ENCODE results near the gene PKP4. TPM values are rescaled to one million over a fixed set of nuclear protein-coding genes. Genes with fewer than 3 reads are reported as not detected.

PKP4 gene
- polyA plus RNA-seq, 1 donor from 2014 or later = 24.2 TPM

GRCh38 chr2:158509928-158510797, 53.4 kb downstream of the PKP4 start:
- H3K9me3 ChIP-seq (ENCODE audit: low read length) = no peaks in the 10 kb centered on the region
- no peak overlapping the region for H2AFZ ChIP-seq (ENCODE audit: low read depth, low read length)
- no peak overlapping the region for H3K4me2 ChIP-seq (ENCODE audit: low read length)
- H3K27ac ChIP-seq (ENCODE audit: low read length) = no peak overlapping the region
- no peaks in the 10 kb centered on the region for H3K27me3 ChIP-seq (ENCODE audit: insufficient read depth, low read depth, low read length)
- H3K79me2 ChIP-seq (replicated peaks; ENCODE audit: insufficient read depth, low read length) = no peaks in the 10 kb centered on the region
- TF ChIP-seq REST (IDR thresholded peaks at IDR 0.05; ENCODE audit: borderline replicate concordance) (no peak), EZH2 (IDR thresholded peaks at IDR 0.05; ENCODE audit: borderline replicate concordance, insufficient read depth, low read length, poor library complexity, severe bottlenecking) (no peak), POLR2AphosphoS5 (IDR thresholded peaks at IDR 0.05) (no peak), MXI1 (conservative IDR thresholded peaks at IDR 0.05; ENCODE audit: poor library complexity, severe bottlenecking) (no peak), RAD21 (conservative IDR thresholded peaks at IDR 0.05) (no peak), EP300 (conservative IDR thresholded peaks at IDR 0.05; ENCODE audit: poor library complexity, severe bottlenecking) (no peak), TAF1 (IDR thresholded peaks at IDR 0.05; ENCODE audit: low read depth) (no peak)
- H4K20me1 ChIP-seq (ENCODE audit: insufficient read depth) = no peaks in the 10 kb centered on the region
- H3F3A ChIP-seq (ENCODE audit: insufficient read depth, low read length, poor library complexity, severe bottlenecking) = no peaks in the 10 kb centered on the region
- H3K9me2 ChIP-seq (ENCODE audit: insufficient read depth, low read length) = no peaks in the 10 kb centered on the region
- H3K4me3 ChIP-seq (ENCODE audit: low read length) = no peak overlapping the region
- no peak overlapping the region for H3K9ac ChIP-seq (ENCODE audit: low read length)
- H3K36me3 ChIP-seq (ENCODE audit: insufficient read depth, low read length) = no peaks in the 10 kb centered on the region

- H4K20me1 ChIP-seq (ENCODE audit: insufficient read depth) = no peaks in the 10 kb centered on the region
- H3K9me3 ChIP-seq (ENCODE audit: low read length) = no peaks in the 10 kb centered on the region
- H2AFZ ChIP-seq (ENCODE audit: low read depth, low read length) = no peak overlapping the region
- H3F3A ChIP-seq (ENCODE audit: insufficient read depth, low read length, poor library complexity, severe bottlenecking) = no peaks in the 10 kb centered on the region
- H3K79me2 ChIP-seq (replicated peaks; ENCODE audit: insufficient read depth, low read length) = no peaks in the 10 kb centered on the region
- H3K27ac ChIP-seq (ENCODE audit: low read length) = no peak overlapping the region
- TF ChIP-seq MXI1 (conservative IDR thresholded peaks at IDR 0.05; ENCODE audit: poor library complexity, severe bottlenecking) (no peak), TAF1 (IDR thresholded peaks at IDR 0.05; ENCODE audit: low read depth) (no peak), REST (IDR thresholded peaks at IDR 0.05; ENCODE audit: borderline replicate concordance) (no peak), SMC3 (conservative IDR thresholded peaks at IDR 0.05; ENCODE audit: poor library complexity) (no peak), RAD21 (conservative IDR thresholded peaks at IDR 0.05) (no peak), CTCF (IDR thresholded peaks at IDR 0.05; ENCODE audit: poor library complexity, severe bottlenecking) (no peak), EZH2 (IDR thresholded peaks at IDR 0.05; ENCODE audit: borderline replicate concordance, insufficient read depth, low read length, poor library complexity, severe bottlenecking) (no peak), EP300 (conservative IDR thresholded peaks at IDR 0.05; ENCODE audit: poor library complexity, severe bottlenecking) (no peak), POLR2AphosphoS5 (IDR thresholded peaks at IDR 0.05) (no peak)
- H3K36me3 ChIP-seq (ENCODE audit: insufficient read depth, low read length) = no peaks in the 10 kb centered on the region
- no peaks in the 10 kb centered on the region for H3K9me2 ChIP-seq (ENCODE audit: insufficient read depth, low read length)
- no peak overlapping the region for H3K4me3 ChIP-seq (ENCODE audit: low read length)
- no peaks in the 10 kb centered on the region for H3K27me3 ChIP-seq (ENCODE audit: insufficient read depth, low read depth, low read length)
- H3K9ac ChIP-seq (ENCODE audit: low read length) = no peak overlapping the region
- no peak overlapping the region for H3K4me2 ChIP-seq (ENCODE audit: low read length)
These were observed 54.1 kb downstream of the PKP4 start for GRCh38 chr2:158510887-158511286.
